GM12873 (cell line): Measurements from ENCODE around the gene SLC25A43.

Experiments used
- TF ChIP-seq, protein P1 (sequence below): IDR thresholded peaks from 2 replicates; pipeline ENCODE4 v1.5.1; 2012; ENCODE audit warnings: low read depth, mild to moderate bottlenecking, moderate library complexity, low read length, control low read depth; ENCODE audit not compliant: insufficient read depth; ENCODE audit errors: missing control alignments

Gene SLC25A43

GRCh38 chrX:119466970-119467369, 67.8 kb downstream of the SLC25A43 start:
- TF ChIP-seq, protein P1, sequence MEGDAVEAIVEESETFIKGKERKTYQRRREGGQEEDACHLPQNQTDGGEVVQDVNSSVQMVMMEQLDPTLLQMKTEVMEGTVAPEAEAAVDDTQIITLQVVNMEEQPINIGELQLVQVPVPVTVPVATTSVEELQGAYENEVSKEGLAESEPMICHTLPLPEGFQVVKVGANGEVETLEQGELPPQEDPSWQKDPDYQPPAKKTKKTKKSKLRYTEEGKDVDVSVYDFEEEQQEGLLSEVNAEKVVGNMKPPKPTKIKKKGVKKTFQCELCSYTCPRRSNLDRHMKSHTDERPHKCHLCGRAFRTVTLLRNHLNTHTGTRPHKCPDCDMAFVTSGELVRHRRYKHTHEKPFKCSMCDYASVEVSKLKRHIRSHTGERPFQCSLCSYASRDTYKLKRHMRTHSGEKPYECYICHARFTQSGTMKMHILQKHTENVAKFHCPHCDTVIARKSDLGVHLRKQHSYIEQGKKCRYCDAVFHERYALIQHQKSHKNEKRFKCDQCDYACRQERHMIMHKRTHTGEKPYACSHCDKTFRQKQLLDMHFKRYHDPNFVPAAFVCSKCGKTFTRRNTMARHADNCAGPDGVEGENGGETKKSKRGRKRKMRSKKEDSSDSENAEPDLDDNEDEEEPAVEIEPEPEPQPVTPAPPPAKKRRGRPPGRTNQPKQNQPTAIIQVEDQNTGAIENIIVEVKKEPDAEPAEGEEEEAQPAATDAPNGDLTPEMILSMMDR, result no peak

DNA sequence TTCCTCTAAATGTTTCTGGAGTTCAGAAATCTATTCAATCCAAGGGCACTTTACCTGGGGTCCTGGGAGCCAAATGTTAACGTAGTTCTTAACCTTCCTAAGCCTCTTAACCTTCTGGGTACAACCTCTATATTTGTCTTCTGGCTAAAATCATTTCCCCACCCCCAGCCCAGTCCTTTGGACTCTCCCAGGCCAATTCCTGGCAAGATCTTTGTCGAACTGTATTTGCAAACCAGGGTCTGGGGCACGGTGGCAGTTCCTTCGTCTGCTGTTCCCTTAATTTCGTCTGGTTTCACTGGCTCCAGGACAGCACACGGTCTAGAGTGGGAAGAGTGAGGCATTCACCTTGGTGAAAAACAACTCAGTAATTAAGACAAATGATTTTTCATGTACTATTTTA, 68.3 kb downstream of the SLC25A43 start:
- TF ChIP-seq, protein P1, result no peak

DNA sequence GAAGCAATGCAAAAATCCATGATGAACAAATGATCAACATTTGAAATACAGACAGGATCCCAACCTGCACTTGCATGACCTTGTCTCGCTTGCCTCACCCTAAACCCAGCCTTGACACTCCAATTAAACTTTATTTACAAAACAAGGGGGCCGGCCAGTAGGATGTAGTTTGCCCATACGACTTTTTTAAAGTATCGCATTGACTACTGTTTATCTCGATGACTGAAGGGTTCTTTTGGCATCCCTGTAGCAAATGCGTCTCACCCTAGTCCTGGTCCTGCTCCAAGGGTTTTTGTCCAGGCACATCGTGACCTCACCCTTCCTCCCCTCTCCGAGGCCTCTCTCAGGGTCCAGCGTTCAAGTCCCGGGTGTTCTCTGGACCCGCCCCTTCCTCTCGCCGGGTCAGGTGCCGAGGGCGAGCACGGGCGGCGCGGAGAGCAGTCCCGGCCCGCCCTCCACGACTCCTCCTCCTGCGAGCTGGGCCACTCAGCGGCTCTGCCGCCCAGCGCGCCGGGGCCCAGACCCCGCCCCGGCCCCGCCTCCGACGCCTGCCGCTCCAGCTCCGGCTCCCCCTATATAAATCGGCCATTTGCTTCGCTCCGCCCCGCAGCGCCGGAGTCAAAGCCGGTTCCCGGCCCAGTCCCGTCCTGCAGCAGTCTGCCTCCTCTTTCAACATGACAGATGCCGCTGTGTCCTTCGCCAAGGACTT, 68.9 kb downstream of the SLC25A43 start, which contains the start of gene SLC25A5:
Gene SLC25A5 (plus strand): TSS at position 603 of the 709 bp plus-strand sequence. CDS start 72 bp downstream, at position 675.
- TF ChIP-seq, protein P1, result no peak

DNA sequence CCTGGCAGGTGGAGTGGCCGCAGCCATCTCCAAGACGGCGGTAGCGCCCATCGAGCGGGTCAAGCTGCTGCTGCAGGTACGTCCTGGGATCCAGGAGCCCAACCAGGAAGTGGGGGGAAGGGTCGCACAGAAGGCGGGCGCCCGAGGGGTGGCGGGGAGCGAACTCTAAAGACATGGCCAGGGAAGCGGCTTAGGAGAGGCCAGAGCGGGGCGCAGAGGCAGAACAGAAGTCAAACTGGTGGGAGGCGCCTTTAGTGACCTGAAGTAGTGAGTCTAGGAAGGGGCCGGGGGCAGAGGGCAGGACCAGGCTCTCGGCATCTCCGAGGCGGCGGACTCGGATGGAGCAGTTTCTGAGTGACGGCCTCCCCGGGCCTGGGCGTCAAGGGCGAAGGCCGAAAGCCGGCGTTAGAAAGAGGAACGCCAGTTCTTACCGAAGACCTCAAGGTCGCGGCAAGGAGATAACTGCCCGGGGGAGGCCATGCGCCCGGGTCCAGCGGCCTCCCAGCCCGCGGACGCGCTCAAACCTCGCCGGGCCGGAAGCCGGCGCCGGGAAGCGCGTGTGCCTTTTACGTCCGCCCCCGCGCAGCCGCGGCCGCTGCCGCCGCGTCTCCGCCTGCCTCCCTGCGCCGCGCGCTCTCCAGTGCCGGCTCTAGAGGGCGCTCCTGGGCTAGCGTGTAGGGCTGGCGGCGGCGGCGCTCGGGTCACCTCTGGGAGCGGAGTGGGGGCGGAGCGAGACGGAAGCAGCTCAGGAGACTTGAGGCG, 69.6 kb downstream of the SLC25A43 start:
- TF ChIP-seq, protein P1, result peak; percentile 60

GRCh38 chrX:119469313-119469635, 70.1 kb downstream of the SLC25A43 start:
- TF ChIP-seq, protein P1, result no peak

DNA sequence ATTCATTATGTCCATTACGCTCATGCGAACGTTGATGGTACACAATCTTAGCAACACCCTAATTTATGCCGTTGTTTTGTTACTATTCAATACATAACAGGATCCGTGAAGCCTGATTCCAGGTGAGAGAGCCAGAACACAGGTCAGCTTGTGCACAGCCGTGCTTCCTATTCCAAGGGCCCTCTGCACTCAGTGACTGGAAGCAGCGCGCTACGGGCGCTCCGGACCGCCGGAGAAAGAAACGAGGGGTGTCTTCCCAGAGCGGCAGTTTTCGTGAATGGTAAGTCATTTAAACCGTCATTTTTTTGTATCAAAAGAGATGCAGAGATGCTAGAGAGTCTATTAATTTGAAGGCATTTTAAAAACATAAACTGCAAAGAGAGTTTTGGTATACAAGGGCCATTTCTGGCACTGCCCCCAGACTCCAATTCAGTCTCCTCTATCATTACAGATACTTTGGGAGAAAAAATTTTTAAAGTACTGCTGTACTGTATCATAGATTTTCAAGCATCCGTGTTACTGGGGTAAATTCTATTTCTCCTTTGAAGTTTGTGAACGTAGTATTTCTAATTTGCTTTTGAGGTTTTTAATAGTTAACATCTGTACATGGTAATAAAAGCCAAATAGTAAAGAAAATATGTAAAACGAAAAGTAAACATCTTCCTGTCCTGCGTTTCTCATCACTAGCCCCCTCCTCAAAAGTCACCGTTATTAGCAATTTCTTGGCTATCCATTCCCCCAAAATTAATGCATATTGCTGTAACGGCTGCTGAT, 75.7 kb downstream of the SLC25A43 start:
- TF ChIP-seq, protein P1, result no peak
